Upper lobe of right lung (tissue), 1 donor: Measurements from ENCODE around the gene IGF1R. TPM values are rescaled to one million over a fixed set of nuclear protein-coding genes. Genes with fewer than 3 reads are reported as not detected.

Source experiments
- ATAC-seq: fragments of 200-7000 bp; cut with Tn5 transposase; one replicate; pipeline ENCODE4 v1.9.1; 2020; ENCODE audit warnings: mild to moderate bottlenecking, moderate library complexity
- DNase-seq: peaks from one replicate; pipeline ENCODE4 v3.0.0-alpha.2; 2020
- H3K27ac ChIP-seq: fragments of 200-600 bp; one replicate; pipeline ENCODE4 v1.8.0; 2022
- H3K27me3 ChIP-seq: fragments of 200-600 bp; one replicate; pipeline ENCODE4 v1.8.0; 2022; ENCODE audit warnings: mild to moderate bottlenecking
- H3K36me3 ChIP-seq: fragments of 200-600 bp; one replicate; pipeline ENCODE4 v1.8.0; 2022
- H3K4me1 ChIP-seq: fragments of 200-600 bp; one replicate; pipeline ENCODE4 v1.8.0; 2022
- H3K4me3 ChIP-seq: fragments of 200-600 bp; one replicate; pipeline ENCODE4 v1.8.0; 2022; ENCODE audit warnings: mild to moderate bottlenecking
- H3K9me3 ChIP-seq: fragments of 200-600 bp; one replicate; pipeline ENCODE4 v1.8.0; 2022
- intact Hi-C: fragments of 100-400 bp; cut with DNase I; formaldehyde crosslinking; loops from one replicate; pipeline ENCODE4 v1.11.0; 2022
- total RNA-seq: library from RNA; stranded (reverse); fragmentation: NEBNext Ultra II Directional; extraction: Animal tissue kit (Norgen Biotek cat#: 25700); gene quantifications from one replicate; pipeline ENCODE4 v1.2.1, GENCODE V29; 2021
- TF ChIP-seq, protein P1 (sequence below): fragments of 200-600 bp; IDR thresholded peaks from one replicate; pipeline ENCODE4 v1.8.0; 2022; ENCODE audit warnings: antibody characterized with exemption
- donor health status: DM: no; HTN: yes; CAD: no; lungs with severe emphysema.

The IGF1R gene
- total RNA-seq, 1 donor from 2014 or later = 40.0 TPM

DNA sequence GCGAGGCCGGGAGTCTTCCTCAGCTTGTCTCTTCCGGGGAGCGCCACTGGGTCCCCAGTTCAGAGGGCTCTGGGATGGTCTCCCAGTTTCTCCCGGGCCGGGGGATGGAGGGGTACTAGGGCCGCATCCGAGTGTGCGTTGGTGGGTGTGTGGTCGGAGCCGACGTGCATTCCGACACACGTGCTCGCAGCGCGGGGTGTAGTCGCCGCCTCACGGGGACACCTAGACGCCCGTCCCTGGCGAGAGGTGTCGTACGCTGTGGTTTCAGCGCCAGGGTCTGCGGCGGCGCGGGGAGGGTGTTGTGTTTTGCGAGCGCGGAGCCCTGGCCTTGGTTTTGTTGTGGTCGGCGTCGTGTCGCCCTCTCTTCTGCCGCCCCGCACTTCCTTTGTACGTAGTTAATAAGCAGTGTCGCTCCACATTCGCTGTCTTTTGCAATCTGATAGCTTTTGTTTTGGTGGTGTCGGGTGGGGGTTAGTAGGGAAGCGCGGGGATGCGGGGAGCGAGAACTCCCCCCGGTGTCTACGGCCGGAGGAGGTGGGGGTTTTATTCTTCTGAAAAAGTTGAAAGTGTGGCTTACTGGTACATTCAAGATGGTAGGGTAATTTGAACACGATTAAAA, 2.2 kb downstream of the IGF1R start:
- intact Hi-C loops = loop anchor here (10.0 kb wide), 1 partner anchor 136 kb away; no protein-coding TSS in a partner anchor
- peaks cover 22% of the 10 kb centered on the region for H3K4me1 ChIP-seq

DNA sequence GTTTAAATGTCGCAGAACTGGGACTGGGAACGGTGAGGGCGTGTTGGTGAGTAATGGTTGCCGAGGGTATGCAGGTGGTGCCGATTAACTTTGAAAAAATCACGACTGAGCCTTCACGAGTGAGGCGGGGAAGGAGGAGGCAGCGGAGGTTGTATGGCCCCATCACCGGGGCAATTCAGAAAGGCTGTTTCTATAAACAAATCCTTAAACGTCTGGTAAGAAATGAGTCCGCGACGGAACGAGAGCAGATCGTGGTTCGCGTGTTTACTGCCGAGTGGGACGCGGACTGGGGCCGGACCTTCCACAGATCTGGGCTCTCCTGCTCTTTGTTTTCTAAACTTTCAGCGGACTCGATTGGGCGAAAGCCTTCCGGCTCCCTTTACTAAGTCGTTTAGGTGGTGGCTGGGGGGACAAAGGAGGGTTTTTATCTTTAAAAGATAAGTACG, 2.7 kb downstream of the IGF1R start:
- peaks cover 22% of the 10 kb centered on the region for H3K4me1 ChIP-seq
- H3K27me3 ChIP-seq = peaks cover under 1% of the 10 kb centered on the region
- intact Hi-C loops = loop anchor here (10.0 kb wide), 1 partner anchor 136 kb away; no protein-coding TSS in a partner anchor
- peak overlapping the region; percentile 84 for H3K27ac ChIP-seq
- no peaks in the 10 kb centered on the region for H3K9me3 ChIP-seq
- ATAC-seq = no peak
- no peaks in the 10 kb centered on the region for H3K36me3 ChIP-seq
- DNase-seq = no peak
- TF ChIP-seq, protein P1, sequence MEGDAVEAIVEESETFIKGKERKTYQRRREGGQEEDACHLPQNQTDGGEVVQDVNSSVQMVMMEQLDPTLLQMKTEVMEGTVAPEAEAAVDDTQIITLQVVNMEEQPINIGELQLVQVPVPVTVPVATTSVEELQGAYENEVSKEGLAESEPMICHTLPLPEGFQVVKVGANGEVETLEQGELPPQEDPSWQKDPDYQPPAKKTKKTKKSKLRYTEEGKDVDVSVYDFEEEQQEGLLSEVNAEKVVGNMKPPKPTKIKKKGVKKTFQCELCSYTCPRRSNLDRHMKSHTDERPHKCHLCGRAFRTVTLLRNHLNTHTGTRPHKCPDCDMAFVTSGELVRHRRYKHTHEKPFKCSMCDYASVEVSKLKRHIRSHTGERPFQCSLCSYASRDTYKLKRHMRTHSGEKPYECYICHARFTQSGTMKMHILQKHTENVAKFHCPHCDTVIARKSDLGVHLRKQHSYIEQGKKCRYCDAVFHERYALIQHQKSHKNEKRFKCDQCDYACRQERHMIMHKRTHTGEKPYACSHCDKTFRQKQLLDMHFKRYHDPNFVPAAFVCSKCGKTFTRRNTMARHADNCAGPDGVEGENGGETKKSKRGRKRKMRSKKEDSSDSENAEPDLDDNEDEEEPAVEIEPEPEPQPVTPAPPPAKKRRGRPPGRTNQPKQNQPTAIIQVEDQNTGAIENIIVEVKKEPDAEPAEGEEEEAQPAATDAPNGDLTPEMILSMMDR = no peak
- peak overlapping the region; percentile 91 for H3K4me3 ChIP-seq

More for the DNA sequence above, 2.2 kb downstream of the IGF1R start:
- TF ChIP-seq, protein P1 = no peak
- Histone ChIP-seq H3K27me3 (peaks cover 6% of the 10 kb centered on the region), H3K27ac (peak overlapping the region; percentile 84), H3K4me3 (peak overlapping the region; percentile 91), H3K9me3 (no peaks in the 10 kb centered on the region), H3K36me3 (no peaks in the 10 kb centered on the region)
- ATAC-seq (peak; percentile 2), DNase-seq (peak; percentile 76)

DNA sequence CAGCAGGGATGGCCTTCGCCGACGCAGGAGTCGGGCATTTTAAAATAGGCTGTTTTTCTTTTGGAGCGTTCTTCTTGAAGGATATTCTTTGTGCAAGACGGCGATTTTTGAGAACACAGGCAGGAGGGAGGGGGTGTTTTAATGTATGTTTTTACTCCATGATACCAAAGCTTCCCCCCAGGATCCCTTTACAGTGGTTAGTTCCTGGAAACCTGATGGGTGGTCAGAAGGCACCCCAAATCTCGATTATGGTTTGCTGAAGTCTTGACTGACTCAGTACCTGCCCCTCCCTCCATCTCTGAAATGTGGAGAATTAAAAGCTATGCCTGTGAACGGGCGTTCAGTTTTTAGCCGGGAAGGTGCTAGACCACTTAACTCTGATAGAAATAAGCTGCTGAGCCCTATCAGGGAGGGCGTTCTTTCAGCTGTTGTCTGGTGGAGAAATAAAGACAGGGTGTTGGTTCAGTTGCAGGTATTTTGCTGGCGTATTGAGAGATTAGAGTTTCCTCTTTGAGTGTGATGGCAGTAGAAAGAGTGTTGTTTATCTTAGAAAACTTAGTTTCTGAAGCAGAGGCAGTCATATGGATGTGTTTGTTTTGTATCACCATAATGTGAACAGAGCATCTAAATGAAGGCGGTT, 3.4 kb downstream of the IGF1R start:
- Histone ChIP-seq H3K4me1 (peaks cover 22% of the 10 kb centered on the region), H3K36me3 (no peaks in the 10 kb centered on the region), H3K27ac (peak overlapping the region; percentile 84), H3K27me3 (no peaks in the 10 kb centered on the region), H3K4me3 (peak overlapping the region; percentile 91), H3K9me3 (no peaks in the 10 kb centered on the region)
- DNase-seq (no peak), ATAC-seq (no peak)
- intact Hi-C loops = loop anchor here (10.0 kb wide), 1 partner anchor 137 kb away; no protein-coding TSS in a partner anchor
- TF ChIP-seq, protein P1 = no peak

DNA sequence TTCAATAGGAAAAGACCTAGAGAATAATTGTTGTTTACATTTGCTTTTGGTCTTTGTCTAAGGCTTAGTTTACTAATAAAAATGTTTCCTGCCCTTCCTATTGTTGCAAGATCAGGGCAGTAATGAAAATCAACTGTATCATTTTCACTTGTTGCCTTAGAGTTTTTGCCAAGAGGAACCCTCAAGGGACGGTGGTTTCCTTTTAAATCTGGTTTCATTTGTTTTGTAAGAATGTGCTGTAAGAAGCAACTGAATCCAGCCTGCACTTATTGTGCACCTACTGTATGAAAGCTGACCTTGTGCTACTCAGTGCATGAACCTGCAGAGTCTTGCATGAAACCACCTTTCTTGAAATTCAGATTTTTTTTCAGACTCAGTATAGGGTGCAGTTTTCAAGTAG, 5.3 kb downstream of the IGF1R start:
- peaks cover 22% of the 10 kb centered on the region for H3K4me1 ChIP-seq
- no peaks in the 10 kb centered on the region for H3K36me3 ChIP-seq
- H3K9me3 ChIP-seq = no peaks in the 10 kb centered on the region
- H3K27me3 ChIP-seq = no peaks in the 10 kb centered on the region
- ATAC-seq = no peak
- TF ChIP-seq, protein P1 = no peak
- no peak overlapping the region for H3K27ac ChIP-seq
- H3K4me3 ChIP-seq = no peak overlapping the region
- DNase-seq = no peak
- intact Hi-C loops = loop anchor here (10.0 kb wide), 1 partner anchor 139 kb away; no protein-coding TSS in a partner anchor

GRCh38 chr15:98654790-98655360, 6.5 kb downstream of the IGF1R start:
- no peak for DNase-seq
- TF ChIP-seq, protein P1 = no peak
- intact Hi-C loops = loop anchor here (10.0 kb wide), 1 partner anchor 140 kb away; no protein-coding TSS in a partner anchor
- no peak overlapping the region for H3K4me3 ChIP-seq
- no peaks in the 10 kb centered on the region for H3K36me3 ChIP-seq
- no peaks in the 10 kb centered on the region for H3K27me3 ChIP-seq
- peaks cover 31% of the 10 kb centered on the region for H3K4me1 ChIP-seq
- ATAC-seq = no peak
- no peaks in the 10 kb centered on the region for H3K9me3 ChIP-seq
- H3K27ac ChIP-seq = no peak overlapping the region
